ENCODE data around the gene NAP1L4.

The NAP1L4 gene

GRCh38 chr11:2896047-2896446 is 96.1 kb downstream of the NAP1L4 start:
- Mint-ChIP-seq H3K9me3 (peaks cover 4% of the 10 kb centered on the region), H3K4me3 (no peak overlapping the region), H3K36me3 (peaks cover 6% of the 10 kb centered on the region), H3K27me3 (peaks cover 9% of the 10 kb centered on the region), H3K4me1 (peaks cover 61% of the 10 kb centered on the region), H3K27ac (no peak overlapping the region)
- CTCF ChIA-PET = interaction anchor here (0.8 to 1.4 kb wide), 2 partner anchors 25 to 363 kb away, joined by 4 to 5 read pairs; no protein-coding TSS in a partner anchor
- no peak for DNase-seq
